HG02571 (cell line): ENCODE measurements around the gene CAPN8.
A peak's percentile ranks its signal among the peaks of the same experiment; 100 is the strongest.

Source experiments
- ATAC-seq: cut with Tn5 transposase; IDR thresholded peaks from one replicate; pipeline ENCODE4 v1.9.1; 2021; ENCODE audit warnings: mild to moderate bottlenecking, moderate library complexity; ENCODE audit not compliant: unreplicated experiment

The CAPN8 gene

DNA sequence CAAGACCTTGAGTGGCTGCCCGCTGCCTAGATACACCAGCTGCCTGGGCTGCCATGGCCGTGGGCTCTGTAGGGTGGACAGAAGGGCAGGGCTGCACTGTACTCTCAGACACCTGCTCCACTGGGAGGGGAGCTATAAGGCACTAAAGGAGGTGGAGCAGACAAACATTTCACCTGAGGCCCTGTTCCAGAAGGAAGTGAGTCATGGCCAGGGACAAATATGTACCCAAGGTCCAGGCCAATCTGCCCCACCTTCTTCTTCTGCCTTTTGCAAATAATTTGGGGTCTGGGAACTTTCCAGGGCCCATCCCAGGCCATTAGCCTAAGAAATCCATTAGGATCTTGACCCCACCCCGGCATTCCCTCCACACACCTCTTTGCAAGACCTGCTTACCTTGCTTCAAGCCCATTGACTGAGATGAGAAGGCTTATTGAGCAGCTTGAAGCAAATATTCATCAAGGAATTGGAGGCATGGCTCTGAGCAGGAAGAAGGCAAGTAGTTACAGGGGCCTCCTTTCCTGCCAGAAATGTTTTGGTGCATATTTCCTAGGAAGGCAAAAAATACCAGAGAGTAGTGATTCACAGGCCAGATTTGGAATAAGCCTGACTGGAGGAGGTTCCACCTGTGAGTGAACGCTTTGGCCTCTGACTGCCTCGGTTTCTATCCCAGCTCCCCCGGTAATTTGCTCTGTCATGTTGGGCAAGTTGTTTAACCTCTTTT lies at the start of gene CAPN8:
TSS of gene CAPN8 (minus strand) at position 110 of the 721 bp plus-strand sequence. CDS start at position 55, 55 bp downstream.
- no peak for ATAC-seq

- no peak for ATAC-seq
These were observed 49.5 kb upstream of the CAPN8 start for GRCh38 chr1:223714849-223715603.

- no peak for ATAC-seq
These were observed 48.9 kb upstream of the CAPN8 start for GRCh38 chr1:223714421-223714724.

DNA sequence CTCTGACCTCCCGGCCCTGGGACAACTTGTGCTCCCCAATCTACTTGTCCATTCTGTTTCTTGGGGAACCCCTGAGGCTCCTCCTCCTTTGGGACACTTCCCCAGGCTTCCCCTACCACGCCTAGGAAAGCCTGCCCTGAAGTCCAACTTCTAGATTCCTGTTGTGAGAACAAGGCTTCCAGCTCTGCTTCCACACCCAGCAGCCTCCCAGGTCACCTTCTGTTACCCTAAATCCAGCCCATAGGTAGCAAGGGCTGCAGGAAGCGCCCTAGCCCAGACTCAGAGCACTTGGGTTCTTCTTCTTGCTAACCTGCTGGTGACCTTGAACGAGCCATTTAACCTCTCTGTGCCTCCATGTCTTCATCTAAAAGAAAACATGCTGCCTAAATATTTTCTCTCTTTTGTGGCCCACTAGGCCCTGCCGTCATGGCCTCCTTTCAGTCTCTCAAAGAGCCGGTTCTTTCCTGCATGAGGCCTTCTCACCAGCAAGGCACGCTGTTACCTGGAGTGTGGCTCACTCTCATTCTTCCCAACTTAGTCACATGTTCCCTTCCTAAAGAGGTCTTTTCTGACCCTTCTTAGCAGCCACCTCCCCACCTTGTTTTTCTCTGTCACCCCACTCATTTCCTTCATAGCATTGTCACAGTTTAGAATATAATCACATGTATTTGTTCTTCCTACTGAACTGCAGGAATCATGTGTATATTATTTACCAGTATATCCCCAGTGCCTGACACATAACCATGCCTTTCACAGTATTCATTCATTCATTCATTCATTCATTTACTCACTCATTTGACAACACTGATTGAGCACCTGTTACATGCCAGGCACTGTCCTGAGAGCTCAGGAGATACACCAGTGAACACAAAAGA lies 48.3 kb upstream of the CAPN8 start:
- ATAC-seq, result no peak

DNA sequence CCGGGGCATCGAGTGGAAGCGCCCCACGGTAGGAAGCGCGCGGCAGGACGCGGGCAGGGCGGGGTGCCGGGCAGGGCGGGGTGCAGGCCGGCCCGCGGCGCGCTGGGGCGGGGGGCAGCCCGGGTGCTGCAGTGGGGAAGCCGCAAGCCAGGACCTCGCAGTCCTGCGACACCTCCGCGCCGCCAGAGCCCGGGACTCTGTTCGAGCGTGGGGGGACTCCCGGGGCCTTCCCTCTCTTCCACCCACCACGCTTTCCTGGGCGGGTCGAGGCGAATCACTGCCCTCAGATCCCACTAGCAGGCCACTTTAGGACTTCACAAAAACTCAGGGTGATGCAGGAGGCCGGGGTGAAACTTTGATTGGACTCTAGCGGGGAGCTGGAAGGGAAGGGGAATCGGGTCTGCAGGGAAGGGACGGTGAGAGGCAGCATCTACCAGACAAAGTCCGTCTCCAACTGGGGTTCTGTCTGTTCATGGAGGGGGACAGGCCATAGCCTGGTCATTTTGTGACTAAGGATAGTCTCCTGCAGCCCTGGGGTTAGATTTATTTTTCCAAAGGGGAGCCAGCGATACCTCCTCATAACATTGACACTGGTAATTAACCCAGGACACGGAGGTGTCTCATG lies 47.5 kb upstream of the CAPN8 start:
- ATAC-seq, result peak; percentile 26

DNA sequence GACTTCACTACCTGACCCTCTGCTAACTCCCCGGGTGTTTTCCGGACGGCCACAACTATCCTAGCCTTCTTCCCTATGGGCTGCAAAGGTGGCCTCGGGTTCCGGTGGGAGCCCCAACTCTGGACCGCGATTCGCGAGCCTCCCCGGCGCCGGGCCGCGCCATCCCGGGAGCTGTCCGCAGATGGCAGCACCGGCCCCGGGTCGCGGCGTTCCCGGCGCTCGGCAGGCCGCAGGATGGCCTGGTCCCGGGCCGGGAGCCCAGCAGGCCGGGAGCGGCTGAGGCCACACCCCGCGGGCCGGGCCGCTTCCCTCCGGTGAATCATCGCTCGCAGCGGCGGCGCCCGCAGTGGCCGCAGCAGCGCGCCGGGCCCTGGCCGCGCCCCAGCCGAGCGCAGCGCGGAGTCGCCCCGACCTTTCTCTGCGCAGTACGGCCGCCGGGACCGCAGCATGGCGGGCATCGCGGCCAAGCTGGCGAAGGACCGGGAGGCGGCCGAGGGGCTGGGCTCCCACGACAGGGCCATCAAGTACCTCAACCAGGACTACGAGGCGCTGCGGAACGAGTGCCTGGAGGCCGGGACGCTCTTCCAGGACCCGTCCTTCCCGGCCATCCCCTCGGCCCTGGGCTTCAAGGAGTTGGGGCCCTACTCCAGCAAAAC lies 46.8 kb upstream of the CAPN8 start, which contains the start of gene CAPN2:
TSS of gene CAPN2 (plus strand) at position 346 of the 656 bp plus-strand sequence. CDS start at position 448, 102 bp downstream.
- ATAC-seq, result peak; percentile 55

DNA sequence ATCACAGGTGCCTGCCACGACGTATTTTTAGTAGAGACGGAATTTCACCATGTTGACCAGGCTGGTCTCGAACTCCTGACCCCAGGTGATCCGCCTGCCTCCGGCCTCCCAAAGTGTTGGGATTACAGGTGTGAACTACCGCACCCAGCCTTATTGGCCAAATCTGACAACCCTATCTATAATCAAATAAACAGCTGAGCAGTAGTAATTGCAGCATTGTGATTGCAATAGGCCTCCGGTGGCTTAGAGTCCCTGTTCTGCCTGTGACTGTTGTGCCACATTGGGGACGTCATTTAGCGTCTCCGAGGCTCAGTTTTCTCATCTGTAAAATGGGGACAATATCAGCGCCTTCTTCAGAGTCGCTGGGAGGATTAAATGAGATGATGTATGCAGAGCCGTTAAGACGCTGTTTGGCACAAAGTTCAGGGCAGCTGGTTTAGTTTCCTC lies 46.3 kb upstream of the CAPN8 start:
- no peak for ATAC-seq

DNA sequence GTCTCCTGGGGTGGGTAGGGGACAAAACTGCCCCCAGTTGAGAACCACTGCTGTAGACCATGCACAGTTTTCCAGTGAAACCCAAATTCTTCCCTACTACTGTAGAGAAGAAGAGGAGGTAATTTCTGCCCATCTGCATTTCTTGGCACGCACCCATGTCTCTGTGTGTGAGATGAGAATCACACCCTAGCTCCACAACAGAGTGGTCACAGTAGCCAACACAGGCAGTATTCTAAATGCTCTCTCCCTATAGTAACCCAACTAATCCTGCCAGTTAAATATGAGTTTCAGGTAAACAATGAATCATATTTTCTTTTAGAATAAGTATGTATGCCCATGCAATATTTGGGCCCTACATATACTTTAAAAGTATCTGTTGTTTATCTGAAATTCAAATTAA lies 45.7 kb upstream of the CAPN8 start:
- no peak for ATAC-seq

- ATAC-seq, result no peak
These were observed 45.0 kb upstream of the CAPN8 start for GRCh38 chr1:223710179-223711133.

- ATAC-seq, result no peak
These were observed 44.1 kb upstream of the CAPN8 start for GRCh38 chr1:223709598-223709997.

GRCh38 chr1:223708651-223709268 lies 43.3 kb upstream of the CAPN8 start:
- no peak for ATAC-seq

DNA sequence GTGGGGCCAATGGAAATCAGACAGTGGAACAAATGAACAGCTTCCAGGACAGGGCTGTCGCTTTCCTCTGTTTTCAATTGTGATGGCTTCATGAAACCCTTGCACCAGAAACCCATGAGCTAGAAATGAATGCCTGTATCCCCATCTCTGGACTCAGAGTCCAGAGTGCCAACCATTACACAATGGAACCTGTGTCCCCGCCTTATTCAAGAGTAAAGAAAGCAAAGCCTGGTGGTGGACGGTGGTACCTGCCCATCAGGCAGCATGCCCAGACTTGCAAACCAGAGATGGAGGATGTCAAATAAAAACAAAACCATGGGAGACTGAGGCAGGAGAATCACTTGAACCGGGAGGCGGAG lies 42.5 kb upstream of the CAPN8 start:
- no peak for ATAC-seq

GRCh38 chr1:223707256-223708000 lies 41.9 kb upstream of the CAPN8 start:
- no peak for ATAC-seq

DNA sequence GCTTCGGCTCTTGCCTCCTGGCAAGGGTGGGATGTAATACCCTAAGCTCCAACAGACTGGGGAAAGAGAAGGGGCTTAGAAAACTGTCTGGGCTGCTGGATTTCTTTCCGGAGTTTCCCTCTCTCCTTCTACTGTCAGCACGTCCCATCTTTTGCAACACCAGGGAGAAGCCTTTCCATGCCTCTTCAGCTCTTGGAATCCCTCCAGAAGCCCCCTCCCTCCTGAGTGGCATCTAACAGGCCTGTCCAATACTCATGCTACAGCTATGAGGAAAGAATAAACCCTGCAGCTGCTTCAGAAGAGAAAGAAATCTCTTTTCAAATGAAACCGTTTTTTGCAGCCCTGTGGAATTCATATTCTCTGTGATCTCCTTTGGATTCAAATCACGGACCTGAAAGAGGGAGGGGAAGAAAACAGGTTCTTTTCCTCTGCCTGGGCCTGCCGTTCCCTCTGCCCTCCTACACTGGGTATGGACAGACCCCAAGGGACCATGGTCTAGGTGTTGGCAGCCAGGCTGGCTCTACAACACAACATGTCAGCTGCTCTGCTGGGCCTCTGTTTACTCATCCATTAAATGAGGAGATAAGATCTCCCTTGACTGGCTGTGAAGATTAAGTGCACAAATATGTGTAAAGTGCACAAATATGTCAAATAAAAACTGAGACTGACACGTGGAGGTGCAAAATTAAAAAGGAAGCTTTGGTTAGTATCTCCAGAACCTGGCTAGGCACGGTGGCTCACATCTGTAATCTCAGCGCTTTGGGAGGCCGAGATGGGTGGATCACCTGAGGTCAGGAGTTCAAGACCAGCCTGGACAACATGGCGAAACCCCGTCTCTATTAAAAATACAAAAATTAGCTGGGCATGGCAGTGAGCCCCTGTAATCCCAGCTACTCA lies 40.8 kb upstream of the CAPN8 start:
- ATAC-seq, result no peak

GRCh38 chr1:223704921-223705878 lies 39.7 kb upstream of the CAPN8 start:
- ATAC-seq, result no peak

GRCh38 chr1:223703668-223704013 lies 38.1 kb upstream of the CAPN8 start:
- ATAC-seq, result no peak
